Measurements from ENCODE around the gene CCDC149. TPM values are rescaled to one million over a fixed set of nuclear protein-coding genes. Genes with fewer than 3 reads are reported as not detected.

CCDC149 gene
- total RNA-seq, 2 experiments from 2014 or later, result 0.25 to 0.69 TPM

DNA sequence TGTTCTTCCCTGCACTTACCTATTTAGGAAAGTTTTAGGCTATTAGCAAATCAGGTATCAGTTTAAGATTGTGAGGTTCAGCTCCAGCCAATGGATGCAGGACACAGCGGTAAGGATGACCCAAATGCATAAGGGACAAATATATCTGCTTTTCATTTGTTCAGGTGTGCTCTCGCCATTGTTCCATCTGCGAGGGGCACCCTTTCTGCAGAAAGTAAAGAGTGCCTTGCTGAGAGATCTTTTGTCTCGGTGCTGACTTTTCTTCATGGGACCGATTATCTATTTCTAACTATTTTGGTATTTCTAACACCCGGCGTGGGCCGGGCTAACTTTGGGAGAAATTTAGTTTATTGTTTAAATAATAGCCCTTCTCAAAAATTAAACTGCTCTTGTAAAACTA, 49.0 kb downstream of the CCDC149 start:
- Histone ChIP-seq H3K27ac (ENCODE audit: low read depth in 1 of 2, low read length in 2 of 2) (no peak overlapping the region), H3K9me3 (ENCODE audit: control insufficient read depth in 1 of 2, insufficient read depth in 1 of 2, low read length in 2 of 2) (peaks cover 8 to 17% of the 10 kb centered on the region in 2 experiments), H3K27me3 (ENCODE audit: control insufficient read depth in 1 of 2, insufficient read depth in 2 of 2, low read length in 2 of 2) (no peaks in the 10 kb centered on the region), H3K4me3 (ENCODE audit: low read length) (no peak overlapping the region), H3K36me3 (ENCODE audit: insufficient read depth, low read length) (no peaks in the 10 kb centered on the region), H3K4me1 (ENCODE audit: insufficient read depth, low read length) (no peaks in the 10 kb centered on the region)
- intact Hi-C loops (cut with DNase I, micrococcal nuclease), result no loop called here
- CTCF ChIA-PET, result no interaction called here
- DNase-seq, result no peak
- TF ChIP-seq, protein P1, sequence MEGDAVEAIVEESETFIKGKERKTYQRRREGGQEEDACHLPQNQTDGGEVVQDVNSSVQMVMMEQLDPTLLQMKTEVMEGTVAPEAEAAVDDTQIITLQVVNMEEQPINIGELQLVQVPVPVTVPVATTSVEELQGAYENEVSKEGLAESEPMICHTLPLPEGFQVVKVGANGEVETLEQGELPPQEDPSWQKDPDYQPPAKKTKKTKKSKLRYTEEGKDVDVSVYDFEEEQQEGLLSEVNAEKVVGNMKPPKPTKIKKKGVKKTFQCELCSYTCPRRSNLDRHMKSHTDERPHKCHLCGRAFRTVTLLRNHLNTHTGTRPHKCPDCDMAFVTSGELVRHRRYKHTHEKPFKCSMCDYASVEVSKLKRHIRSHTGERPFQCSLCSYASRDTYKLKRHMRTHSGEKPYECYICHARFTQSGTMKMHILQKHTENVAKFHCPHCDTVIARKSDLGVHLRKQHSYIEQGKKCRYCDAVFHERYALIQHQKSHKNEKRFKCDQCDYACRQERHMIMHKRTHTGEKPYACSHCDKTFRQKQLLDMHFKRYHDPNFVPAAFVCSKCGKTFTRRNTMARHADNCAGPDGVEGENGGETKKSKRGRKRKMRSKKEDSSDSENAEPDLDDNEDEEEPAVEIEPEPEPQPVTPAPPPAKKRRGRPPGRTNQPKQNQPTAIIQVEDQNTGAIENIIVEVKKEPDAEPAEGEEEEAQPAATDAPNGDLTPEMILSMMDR (IDR thresholded peaks at IDR 0.05), result no peak
- Mint-ChIP-seq H3K36me3 (ENCODE audit: low read depth) (no peaks in the 10 kb centered on the region), H3K9me3 (peaks cover 12% of the 10 kb centered on the region), H3K4me1 (ENCODE audit: low read depth) (no peaks in the 10 kb centered on the region), H3K4me3 (no peak overlapping the region), H3K27ac (no peak overlapping the region), H3K27me3 (no peaks in the 10 kb centered on the region)
- POLR2A ChIA-PET, result no interaction called here
- ATAC-seq (ENCODE audit: poor library complexity), result no peak

- no peak for ATAC-seq (ENCODE audit: poor library complexity)
- POLR2A ChIA-PET, result no interaction called here
- no peaks in the 10 kb centered on the region for H3K4me1 Mint-ChIP-seq (ENCODE audit: low read depth)
These were observed 50.6 kb downstream of the CCDC149 start for GRCh38 chr4:24862073-24862751.

GRCh38 chr4:24858550-24858949, 54.3 kb downstream of the CCDC149 start:
- Histone ChIP-seq H3K4me1 (ENCODE audit: insufficient read depth, low read length) (no peaks in the 10 kb centered on the region), H3K27ac (ENCODE audit: low read depth in 1 of 2, low read length in 2 of 2) (no peak overlapping the region), H3K36me3 (ENCODE audit: insufficient read depth, low read length) (no peaks in the 10 kb centered on the region), H3K27me3 (ENCODE audit: control insufficient read depth in 1 of 2, insufficient read depth in 2 of 2, low read length in 2 of 2) (no peaks in the 10 kb centered on the region), H3K9me3 (ENCODE audit: control insufficient read depth in 1 of 2, insufficient read depth in 1 of 2, low read length in 2 of 2) (peaks cover under 1 to 8% of the 10 kb centered on the region in 2 experiments), H3K4me3 (ENCODE audit: low read length) (no peak overlapping the region)
- CTCF ChIA-PET, result no interaction called here
- H3K27ac Mint-ChIP-seq, result no peak overlapping the region
- H3K36me3 Mint-ChIP-seq (ENCODE audit: low read depth), result no peaks in the 10 kb centered on the region
- no peaks in the 10 kb centered on the region for H3K27me3 Mint-ChIP-seq
- POLR2A ChIA-PET, result no interaction called here
- no peaks in the 10 kb centered on the region for H3K4me1 Mint-ChIP-seq (ENCODE audit: low read depth)
- intact Hi-C loops (cut with DNase I, micrococcal nuclease), result no loop called here
- DNase-seq, result no peak
- H3K9me3 Mint-ChIP-seq, result peaks cover 7% of the 10 kb centered on the region
- TF ChIP-seq, protein P1 (IDR thresholded peaks at IDR 0.05), result no peak
- no peak for ATAC-seq (ENCODE audit: poor library complexity)
- H3K4me3 Mint-ChIP-seq, result no peak overlapping the region

More at GRCh38 chr4:24862073-24862751, 50.6 kb downstream of the CCDC149 start:
- no peaks in the 10 kb centered on the region for H3K27me3 Mint-ChIP-seq
- no peaks in the 10 kb centered on the region for H3K36me3 Mint-ChIP-seq (ENCODE audit: low read depth)
- no peaks in the 10 kb centered on the region for H3K4me1 ChIP-seq (ENCODE audit: insufficient read depth, low read length)
- no peak for DNase-seq
- no peak overlapping the region for H3K27ac ChIP-seq (ENCODE audit: low read depth in 1 of 2, low read length in 2 of 2)
- TF ChIP-seq, protein P1 (IDR thresholded peaks at IDR 0.05), result no peak
- no peaks in the 10 kb centered on the region for H3K27me3 ChIP-seq (ENCODE audit: control insufficient read depth in 1 of 2, insufficient read depth in 2 of 2, low read length in 2 of 2)
- H3K4me3 Mint-ChIP-seq, result no peak overlapping the region
- CTCF ChIA-PET, result no interaction called here
- intact Hi-C loops (cut with DNase I, micrococcal nuclease), result no loop called here
- no peak overlapping the region for H3K4me3 ChIP-seq (ENCODE audit: low read length)
- peaks cover 8 to 17% of the 10 kb centered on the region in 2 experiments for H3K9me3 ChIP-seq (ENCODE audit: control insufficient read depth in 1 of 2, insufficient read depth in 1 of 2, low read length in 2 of 2)
- peaks cover 12% of the 10 kb centered on the region for H3K9me3 Mint-ChIP-seq
- H3K36me3 ChIP-seq (ENCODE audit: insufficient read depth, low read length), result no peaks in the 10 kb centered on the region
- H3K27ac Mint-ChIP-seq, result no peak overlapping the region

Data from CD4-positive, alpha-beta T cell (primary cell).